Uterus (tissue), 4 donors: ENCODE results near the gene IL17RD. TPM values are rescaled to one million over a fixed set of nuclear protein-coding genes. Genes with fewer than 3 reads are reported as not detected.

ENCODE experiments used
- DNase-seq, 2 donors: peaks; one replicate each; pipeline ENCODE4 v3.0.0-alpha.2; 2019 to 2020
- H3K27ac ChIP-seq, 2 donors: fragments of 200-600 bp; sonication (generic); 1 replicate in 1 of 2; 2 replicates in 1 of 2; pipeline ENCODE4 v1.5.1; 2016 to 2018
- H3K27me3 ChIP-seq, 2 donors: fragments of 200-600 bp; sonication (generic); one replicate each; pipeline ENCODE4 v1.5.1; 2018 to 2019; ENCODE audit warnings: control low read depth in 1 of 2
- H3K36me3 ChIP-seq, 2 donors: fragments of 200-600 bp; sonication (generic); one replicate each; pipeline ENCODE4 v1.5.1; 2019; ENCODE audit warnings: control low read depth in 1 of 2
- H3K4me1 ChIP-seq, 2 donors: fragments of 200-600 bp; sonication (generic); one replicate each; pipeline ENCODE4 v1.5.1; 2018 to 2019; ENCODE audit warnings: control low read depth in 1 of 2
- H3K4me3 ChIP-seq, 2 donors: fragments of 200-600 bp; sonication (generic); 1 replicate in 1 of 2; 2 replicates in 1 of 2; pipeline ENCODE4 v1.5.1; 2018 to 2019; ENCODE audit warnings: mild to moderate bottlenecking in 1 of 2
- H3K9me3 ChIP-seq, 2 donors: fragments of 200-600 bp; sonication (generic); one replicate each; pipeline ENCODE4 v1.5.1; 2019; ENCODE audit warnings: control low read depth in 1 of 2
- CTCF ChIP-seq, 4 experiments: fragments of 200-600 bp in 2 of 4; fragments of 450-650 bp in 2 of 4; sonication (generic) in 2 of 4; IDR thresholded peaks; one replicate each; pipeline ENCODE4 v1.5.1; 2016 to 2019; ENCODE audit warnings: antibody characterized with exemption in 4 of 4, mild to moderate bottlenecking in 2 of 4, moderate library complexity in 1 of 4
- POLR2A ChIP-seq, 2 donors: fragments of 450-650 bp; IDR thresholded peaks; one replicate each; pipeline ENCODE4 v1.6.1; 2016; ENCODE audit warnings: antibody characterized with exemption in 2 of 2, mild to moderate bottlenecking in 1 of 2, moderate library complexity in 1 of 2
- intact Hi-C: fragments of 100-400 bp; cut with DNase I; formaldehyde crosslinking; loops from one replicate; pipeline ENCODE4 v1.15.1; 2023; ENCODE audit warnings: low total_unique reads
- total RNA-seq, 4 donors: library from RNA; depleted of rRNA in 3 of 4; stranded (reverse); fragments of >200 nt in 3 of 4; gene quantifications; one replicate each; pipeline versions ENCODE4 v1.1.0 to v1.2.4, GENCODE V29; 2014 to 2023
- donor health status: DM: yes; HTN: yes; CAD: no.

The IL17RD gene
- total RNA-seq, 4 donors from 2014 or later: 19.0 to 95.9 (median 52.5) TPM

- Histone ChIP-seq H3K4me1 (no peaks in the 10 kb centered on the region), H3K4me3 (no peak overlapping the region), H3K9me3 (no peaks in the 10 kb centered on the region), H3K36me3 (no peaks in the 10 kb centered on the region), H3K27me3 (no peaks in the 10 kb centered on the region), H3K27ac (no peak overlapping the region)
- intact Hi-C loops: no loop called here
- TF ChIP-seq CTCF (IDR thresholded peaks at IDR 0.05): no peak
- no peak for TF ChIP-seq POLR2A (IDR thresholded peaks at IDR 0.05)
- no peak for DNase-seq
Observed at GRCh38 chr3:57041674-57042073, 123.5 kb downstream of the IL17RD start.

Other genes starting within 250 kb of the IL17RD start
- 1 to 10 TPM in 1 of 4 donors, under 1 TPM in 1, not detected in 2; 0.21 to 2.9 TPM for gene SPATA12, start 104.7 kb downstream of the IL17RD start, total RNA-seq
- not detected for gene HESX1, start 34.6 kb upstream of the IL17RD start, total RNA-seq
- 100 to 1,000 TPM in 1 of 4 donors, 10 to 100 TPM in 3; 25.4 to 114 (median 51.7) TPM for gene APPL1, start 62.4 kb upstream of the IL17RD start, total RNA-seq
- under 1 TPM in 1 of 4 donors, not detected in 3; 0.28 TPM for gene ASB14, start 127.3 kb upstream of the IL17RD start, total RNA-seq